ENCODE data around the gene E2F4. TPM values are rescaled to one million over a fixed set of nuclear protein-coding genes. Genes with fewer than 3 reads are reported as not detected.

Gene E2F4
- total RNA-seq, 1 donor from 2014 or later: 47.1 TPM

DNA sequence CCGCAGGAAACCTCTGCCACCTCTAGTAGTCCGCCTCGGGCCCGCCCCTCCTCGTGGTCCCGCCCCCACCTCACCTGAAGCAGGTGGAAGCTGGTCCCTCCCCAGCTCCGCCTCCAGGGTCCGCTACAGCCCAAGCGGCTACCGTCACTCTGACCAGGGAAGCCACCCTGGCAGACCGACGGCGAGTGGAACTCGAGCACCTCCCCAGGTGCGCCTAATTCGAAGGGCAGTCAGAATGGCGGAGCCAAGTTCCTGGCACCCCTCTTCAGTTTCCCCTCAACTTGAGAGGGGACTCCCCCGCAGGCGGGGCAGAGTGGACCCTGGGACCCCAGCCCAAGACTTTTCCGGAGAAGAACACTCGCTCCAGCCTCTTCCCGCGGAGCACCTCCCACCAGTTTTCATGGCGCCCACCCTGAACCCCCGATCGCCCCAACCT is 54.8 kb downstream of the E2F4 start:
- TF ChIP-seq, protein P1, sequence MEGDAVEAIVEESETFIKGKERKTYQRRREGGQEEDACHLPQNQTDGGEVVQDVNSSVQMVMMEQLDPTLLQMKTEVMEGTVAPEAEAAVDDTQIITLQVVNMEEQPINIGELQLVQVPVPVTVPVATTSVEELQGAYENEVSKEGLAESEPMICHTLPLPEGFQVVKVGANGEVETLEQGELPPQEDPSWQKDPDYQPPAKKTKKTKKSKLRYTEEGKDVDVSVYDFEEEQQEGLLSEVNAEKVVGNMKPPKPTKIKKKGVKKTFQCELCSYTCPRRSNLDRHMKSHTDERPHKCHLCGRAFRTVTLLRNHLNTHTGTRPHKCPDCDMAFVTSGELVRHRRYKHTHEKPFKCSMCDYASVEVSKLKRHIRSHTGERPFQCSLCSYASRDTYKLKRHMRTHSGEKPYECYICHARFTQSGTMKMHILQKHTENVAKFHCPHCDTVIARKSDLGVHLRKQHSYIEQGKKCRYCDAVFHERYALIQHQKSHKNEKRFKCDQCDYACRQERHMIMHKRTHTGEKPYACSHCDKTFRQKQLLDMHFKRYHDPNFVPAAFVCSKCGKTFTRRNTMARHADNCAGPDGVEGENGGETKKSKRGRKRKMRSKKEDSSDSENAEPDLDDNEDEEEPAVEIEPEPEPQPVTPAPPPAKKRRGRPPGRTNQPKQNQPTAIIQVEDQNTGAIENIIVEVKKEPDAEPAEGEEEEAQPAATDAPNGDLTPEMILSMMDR (IDR thresholded peaks at IDR 0.05; ENCODE audit: insufficient read depth, low read length, severe bottlenecking): peak; percentile 26
- FAIRE-seq: no peak
- no peaks in the 10 kb centered on the region for H3K36me3 ChIP-seq (ENCODE audit: control insufficient read depth, insufficient read depth, low read length)
- H3K27me3 ChIP-seq (ENCODE audit: control insufficient read depth, insufficient read depth, low read length): no peaks in the 10 kb centered on the region
- H3K4me3 ChIP-seq (ENCODE audit: low read depth, low read length): peak overlapping the region; percentile 72
- peak; percentile 81 for DNase-seq (ENCODE audit: low read depth)

- Histone ChIP-seq H3K27me3 (ENCODE audit: control insufficient read depth, insufficient read depth, low read length) (no peaks in the 10 kb centered on the region), H3K4me3 (ENCODE audit: low read depth, low read length) (peak within 1 kb of the TSS; percentile 72), H3K36me3 (ENCODE audit: control insufficient read depth, insufficient read depth, low read length) (no peaks in the 10 kb centered on the region)
- TF ChIP-seq, protein P1 (IDR thresholded peaks at IDR 0.05; ENCODE audit: insufficient read depth, low read length, severe bottlenecking): no peak
- DNase-seq (ENCODE audit: low read depth) (peak; percentile 87), FAIRE-seq (no peak)
Measured at GRCh38 chr16:67247192-67248072, 55.5 kb downstream of the E2F4 start, which contains the start of gene FHOD1. Gene FHOD1, minus strand, starts transcription at chr16:67247481. Its CDS starts 71 bp downstream, at chr16:67247410.

DNA sequence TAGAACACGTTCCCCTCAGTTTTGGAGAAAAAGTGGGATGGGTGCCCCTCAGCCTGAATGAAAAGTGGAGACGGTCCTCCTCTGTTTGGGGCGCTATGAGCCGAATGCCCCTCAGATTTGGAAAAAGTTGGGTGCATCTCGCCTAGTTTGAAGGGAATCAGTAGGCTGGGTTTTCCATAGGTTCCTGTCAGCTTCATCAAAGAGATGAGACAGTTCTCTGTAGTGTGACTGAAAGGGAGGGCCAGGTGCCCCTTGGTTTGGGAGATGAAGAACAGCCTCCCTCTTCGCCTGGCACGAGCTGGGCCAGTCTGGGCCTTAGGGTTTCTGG is 56.1 kb downstream of the E2F4 start:
- FAIRE-seq (no peak), DNase-seq (ENCODE audit: low read depth) (no peak)
- TF ChIP-seq, protein P1 (IDR thresholded peaks at IDR 0.05; ENCODE audit: insufficient read depth, low read length, severe bottlenecking): no peak
- Histone ChIP-seq H3K27me3 (ENCODE audit: control insufficient read depth, insufficient read depth, low read length) (no peaks in the 10 kb centered on the region), H3K4me3 (ENCODE audit: low read depth, low read length) (peak overlapping the region; percentile 42), H3K36me3 (ENCODE audit: control insufficient read depth, insufficient read depth, low read length) (no peaks in the 10 kb centered on the region)

Other genes with a start within 250 kb of the E2F4 start
- gene CES3, start 230.9 kb upstream of the E2F4 start, total RNA-seq: 1.6 and 6.3 TPM in 2 replicates
- gene CES4A, start 203.6 kb upstream of the E2F4 start, total RNA-seq: 1.1 and 1.5 TPM in 2 replicates
- 101 and 121 TPM in 2 replicates for gene CBFB, start 163.0 kb upstream of the E2F4 start, total RNA-seq
- 7.6 and 16.3 TPM in 2 replicates for gene PHAF1, start 82.2 kb upstream of the E2F4 start, total RNA-seq
- 8.7 and 11.4 TPM in 2 replicates for gene B3GNT9, start 41.2 kb upstream of the E2F4 start, total RNA-seq
- gene TRADD, start 32.2 kb upstream of the E2F4 start, total RNA-seq: 31.9 and 35.8 TPM in 2 replicates
- gene FBXL8, start 32.2 kb upstream of the E2F4 start, total RNA-seq: 4.1 and 4.5 TPM in 2 replicates
- 3.7 and 8.1 TPM in 2 replicates for gene HSF4, start 27.4 kb upstream of the E2F4 start, total RNA-seq
- gene NOL3, start 21.6 kb upstream of the E2F4 start, total RNA-seq: 28.2 and 37.8 TPM in 2 replicates
- 5.5 and 5.8 TPM in 2 replicates for gene MATCAP1, start 8.2 kb upstream of the E2F4 start, total RNA-seq
- not detected in 2 replicates for gene EXOC3L1, start 2.0 kb upstream of the E2F4 start, total RNA-seq
- gene ELMO3, start 7.0 kb downstream of the E2F4 start, total RNA-seq: 25.6 and 44.0 TPM in 2 replicates
- 35.1 and 56.9 TPM in 2 replicates for gene TMEM208, start 35.0 kb downstream of the E2F4 start, total RNA-seq
- gene FHOD1, start 55.3 kb downstream of the E2F4 start, total RNA-seq: 2.0 and 2.6 TPM in 2 replicates
- gene SLC9A5, start 56.8 kb downstream of the E2F4 start, total RNA-seq: 0.26 TPM in 2 replicates
- gene PLEKHG4, start 87.4 kb downstream of the E2F4 start, total RNA-seq: 8.2 and 11.6 TPM in 2 replicates
- gene KCTD19, start 134.6 kb downstream of the E2F4 start, total RNA-seq: not detected in 2 replicates
- gene LRRC36, start 134.7 kb downstream of the E2F4 start, total RNA-seq: not detected in 2 replicates
- gene TPPP3, start 201.3 kb downstream of the E2F4 start, total RNA-seq: 0.13 TPM in 1 of 2 replicates, not detected in the other
- 1.8 and 4.1 TPM in 2 replicates for gene ZDHHC1, start 224.3 kb downstream of the E2F4 start, total RNA-seq
- 2.1 and 2.3 TPM in 2 replicates for gene HSD11B2, start 239.0 kb downstream of the E2F4 start, total RNA-seq